DMS79 (cell line): Measurements from ENCODE around the gene LDLRAD3.
A peak's percentile ranks its signal among the peaks of the same experiment; 100 is the strongest.

Experiments
- DNase-seq: peaks from one replicate; lab custom pipeline; 2025; lab: John Stamatoyannopoulos, UW

Gene LDLRAD3

DNA sequence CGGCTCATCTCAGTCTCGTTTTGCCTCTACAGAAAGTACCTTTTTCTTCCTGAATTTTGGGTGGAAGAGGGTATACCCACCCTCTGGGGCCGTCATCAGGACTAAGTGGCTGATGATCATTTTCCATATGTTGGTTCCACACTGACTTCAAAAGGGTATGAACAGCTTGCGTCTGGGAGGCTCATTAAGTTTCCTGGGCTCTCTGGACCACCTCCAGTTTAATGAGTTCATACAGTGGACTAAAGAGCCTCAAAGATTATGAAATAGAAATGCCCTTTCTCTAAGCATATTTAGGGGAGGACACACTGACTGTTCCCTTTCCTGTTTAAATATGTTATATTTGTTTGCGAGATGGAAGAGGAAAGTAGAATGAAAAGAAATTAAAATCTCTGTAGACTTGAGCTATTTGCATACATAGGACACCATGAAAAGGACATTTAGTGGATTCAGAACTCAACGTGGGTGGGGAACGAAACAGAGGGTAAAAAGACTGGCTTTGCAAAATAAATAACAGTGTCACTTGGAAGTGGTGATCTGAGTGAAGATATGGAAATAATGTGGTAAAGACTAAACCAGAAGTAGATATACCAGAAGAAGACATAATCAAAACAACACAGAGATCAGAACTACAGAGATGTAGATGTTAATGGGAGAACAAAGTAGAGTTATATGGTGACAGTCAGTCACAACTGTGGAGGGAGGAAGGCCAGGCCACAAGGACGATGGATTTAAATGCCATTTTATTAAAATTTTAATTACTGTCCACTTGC lies 18.7 kb downstream of the LDLRAD3 start:
- no peak for DNase-seq

DNA sequence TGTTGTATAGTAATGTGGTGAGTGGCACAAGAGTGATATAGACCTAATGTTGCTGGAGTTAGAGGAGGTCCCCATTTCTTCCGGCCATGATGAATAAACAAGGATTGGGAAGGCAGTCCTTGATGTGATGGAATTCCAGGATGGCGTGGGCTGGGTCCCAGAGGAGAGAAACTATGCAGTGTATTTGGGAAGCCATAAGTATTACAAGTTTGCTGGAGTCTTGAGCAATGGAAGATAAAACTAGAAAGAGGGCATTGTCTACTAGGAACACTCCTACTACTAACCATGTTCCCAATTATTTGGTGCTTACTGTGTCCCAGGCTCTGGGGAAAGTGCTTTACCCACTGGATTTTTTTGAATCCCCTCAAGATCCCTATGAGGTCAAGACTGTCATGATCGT lies 20.0 kb downstream of the LDLRAD3 start:
- DNase-seq, result no peak

DNA sequence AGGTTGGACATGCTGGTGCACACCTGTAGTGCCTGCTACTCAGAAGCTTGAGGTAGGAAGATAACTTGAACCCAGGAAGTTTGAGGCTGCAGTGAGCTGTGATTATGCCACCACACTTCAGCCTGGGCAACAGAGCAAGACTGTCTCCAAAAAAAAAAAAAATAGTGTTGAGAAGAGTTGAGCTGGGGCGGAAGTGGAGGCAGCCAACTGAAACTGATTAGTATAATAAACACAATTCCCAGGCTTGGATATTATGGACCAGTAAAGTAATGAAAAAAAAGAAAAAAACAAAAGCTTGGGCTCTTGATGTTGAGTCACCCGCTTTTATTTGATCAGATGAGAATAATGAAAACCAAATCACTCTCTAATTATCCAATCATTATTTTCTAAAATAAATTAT lies 21.0 kb downstream of the LDLRAD3 start:
- no peak for DNase-seq

DNA sequence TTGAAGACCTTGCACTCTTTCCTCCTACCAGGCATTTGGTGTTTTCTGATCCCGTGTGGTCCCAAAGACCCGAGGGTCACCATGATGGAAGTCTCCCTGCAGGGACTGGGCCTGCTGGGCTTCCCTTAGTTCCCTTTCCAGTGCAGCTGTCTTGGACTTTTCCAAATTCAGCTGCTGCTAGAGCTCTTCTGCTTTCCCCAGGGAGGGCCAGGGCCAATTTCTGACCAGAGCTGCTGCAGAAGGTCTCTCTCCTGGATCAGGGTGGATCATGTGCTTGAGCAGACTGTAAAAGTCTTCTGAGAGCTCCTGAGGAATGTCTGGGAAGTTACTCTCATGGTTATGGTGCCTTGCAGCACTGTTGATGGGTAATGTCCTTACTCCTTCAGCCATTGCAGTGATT lies 23.2 kb downstream of the LDLRAD3 start:
- no peak for DNase-seq

DNA sequence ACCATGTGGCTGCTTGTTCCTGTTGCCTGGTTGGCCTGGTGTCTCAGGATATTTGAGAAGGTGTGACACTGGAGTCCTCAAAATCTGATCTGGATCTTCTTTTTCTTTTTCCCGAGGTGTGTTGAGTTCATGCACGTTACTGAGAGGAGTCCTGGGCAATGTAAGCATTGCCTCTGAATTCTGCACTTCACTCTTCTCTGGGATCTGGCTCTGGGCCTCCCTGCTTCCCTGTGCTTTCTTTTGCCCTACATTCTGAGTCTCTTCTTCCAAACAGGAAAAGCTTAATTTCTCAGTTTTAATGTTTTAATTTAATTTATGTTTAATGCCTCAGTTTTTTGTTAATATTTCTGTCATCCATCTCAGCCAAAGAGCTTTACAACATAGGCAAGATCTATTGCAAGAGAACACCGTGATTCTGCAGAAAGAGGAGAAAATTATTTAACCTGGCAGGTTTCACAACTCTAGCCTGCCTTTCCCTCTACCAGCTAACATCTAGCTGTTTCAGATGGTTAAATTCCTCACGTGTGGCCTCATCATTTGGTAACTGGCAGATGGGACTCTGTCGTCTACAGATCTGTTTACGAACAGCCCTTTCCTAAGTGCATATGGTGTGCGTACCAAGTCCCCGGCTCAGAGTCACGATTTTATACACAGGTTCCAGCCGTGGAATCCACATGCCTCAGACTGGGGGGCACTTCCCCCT lies 24.7 kb downstream of the LDLRAD3 start:
- DNase-seq, result no peak

DNA sequence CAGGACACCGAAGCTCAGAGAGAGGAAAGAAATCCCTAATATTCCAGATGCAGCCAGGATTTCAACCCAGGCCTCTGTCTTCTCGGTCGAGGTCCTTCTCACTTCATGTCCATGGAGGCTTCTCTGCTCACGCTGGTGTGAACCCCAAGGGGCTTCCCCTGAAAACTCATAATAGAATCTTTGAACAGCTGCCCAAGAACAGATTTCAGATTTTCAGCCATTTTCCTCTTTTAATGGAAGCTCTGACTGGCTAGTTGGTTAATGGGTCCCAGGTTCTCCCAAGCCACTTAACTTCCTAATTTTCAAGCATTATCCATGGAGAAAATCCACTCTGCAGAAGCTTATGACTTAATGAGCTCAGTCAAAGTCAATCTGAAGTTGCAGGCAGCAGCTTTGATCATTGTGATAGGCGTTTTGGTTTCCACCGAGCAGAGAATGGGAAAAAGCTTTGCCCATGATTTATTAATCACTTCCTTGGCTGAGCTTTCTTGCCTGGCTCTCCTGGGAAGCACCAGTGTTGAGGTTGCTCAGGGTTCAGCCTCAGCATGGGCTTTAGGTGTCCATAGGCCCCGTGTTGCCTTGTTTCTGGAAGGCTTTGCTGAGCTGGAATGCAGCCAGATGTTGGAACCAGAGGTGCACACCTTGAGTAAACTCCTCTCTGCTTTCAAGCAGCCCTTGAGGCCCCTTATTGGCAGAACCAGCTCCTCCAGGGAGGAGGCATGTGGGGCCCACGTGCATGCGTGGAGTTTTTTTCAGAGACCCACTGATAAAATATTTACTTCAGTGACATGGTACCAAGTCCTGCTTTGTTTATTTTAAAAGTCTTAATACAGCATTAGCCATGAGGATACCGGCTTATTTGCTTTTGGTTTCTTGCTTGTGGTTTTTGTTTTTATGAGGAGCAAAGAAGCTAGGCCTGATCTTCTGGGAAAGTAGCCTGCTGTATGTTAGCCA lies 25.5 kb downstream of the LDLRAD3 start:
- peak; percentile 85 for DNase-seq

DNA sequence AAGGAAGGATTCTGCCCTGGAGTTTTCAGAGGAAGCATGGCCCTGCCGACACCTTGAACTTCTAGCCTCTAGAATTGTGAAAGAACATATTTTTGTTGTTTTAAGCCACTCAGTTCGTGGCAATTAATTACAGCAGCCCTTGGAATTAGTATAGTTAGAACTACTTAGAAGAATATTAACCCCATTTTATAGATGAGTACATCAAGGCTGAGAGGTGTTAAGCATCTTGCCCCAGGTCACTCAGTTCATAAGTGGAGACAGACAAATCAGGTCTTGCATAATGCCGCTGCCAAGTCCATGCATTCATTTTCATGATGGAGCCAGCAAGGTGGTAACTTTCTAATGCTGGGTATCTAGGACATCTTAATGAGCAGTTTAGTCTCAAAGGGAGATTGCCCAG lies 26.6 kb downstream of the LDLRAD3 start:
- no peak for DNase-seq

DNA sequence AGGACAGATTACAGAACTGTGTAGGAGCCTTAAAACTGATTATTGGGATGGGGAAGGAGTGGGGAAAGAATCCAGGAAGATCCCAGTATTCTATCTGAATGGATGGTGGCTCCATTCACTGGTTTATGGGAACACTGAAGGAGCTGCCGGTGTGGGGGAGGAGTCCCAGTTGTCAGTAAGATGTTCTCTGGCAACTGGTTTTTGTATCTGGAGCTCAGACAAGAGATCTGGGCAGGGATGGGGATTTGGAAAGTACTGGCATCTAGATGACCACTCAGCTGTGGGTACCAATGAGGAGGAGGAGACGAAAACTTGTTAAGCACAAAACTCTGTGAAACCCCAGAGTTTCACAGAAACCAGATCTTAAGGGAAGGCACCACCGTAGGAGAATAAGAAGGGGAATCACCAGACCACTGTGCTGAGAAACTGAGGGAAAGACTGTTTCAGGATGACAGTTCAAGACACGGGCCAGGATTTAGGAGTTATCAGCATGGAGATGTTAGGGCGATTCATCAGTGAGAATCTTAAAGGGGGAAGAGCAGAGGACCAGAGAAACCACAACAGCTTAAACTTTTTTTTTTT lies 28.1 kb downstream of the LDLRAD3 start:
- DNase-seq, result no peak

DNA sequence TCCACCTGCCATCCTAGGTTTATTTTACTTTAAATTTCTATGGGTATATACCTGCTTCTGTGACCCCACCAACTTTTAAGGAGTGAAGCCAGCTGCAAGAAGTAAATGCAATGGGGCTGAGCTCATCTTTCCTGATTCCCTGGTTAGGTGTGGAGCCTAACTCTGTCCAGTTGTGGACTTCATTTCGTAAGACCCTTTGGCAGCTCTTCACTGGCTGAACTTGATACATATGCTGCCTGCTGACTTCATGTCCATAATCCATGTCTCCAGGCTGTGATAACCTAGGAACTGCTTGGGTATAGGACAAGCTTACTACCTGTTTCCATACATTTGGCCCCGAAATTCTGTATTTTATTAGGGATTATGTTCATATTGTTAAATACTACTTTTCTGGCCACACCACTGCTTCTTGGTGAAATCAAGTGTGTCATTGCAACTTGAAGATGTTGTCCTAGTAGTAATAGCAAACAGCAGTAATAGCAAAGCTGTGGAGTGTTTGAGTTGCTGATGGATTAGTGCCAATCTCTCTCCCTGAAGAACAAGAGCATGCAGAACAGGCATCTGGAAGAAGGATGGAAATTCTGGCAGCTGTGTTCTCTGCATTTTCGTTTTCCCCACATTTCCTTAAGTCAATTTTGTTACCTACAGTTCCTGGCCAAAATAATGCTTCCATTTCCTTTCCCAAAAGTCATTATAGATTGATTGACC lies 31.2 kb downstream of the LDLRAD3 start:
- DNase-seq, result peak; percentile 88

DNA sequence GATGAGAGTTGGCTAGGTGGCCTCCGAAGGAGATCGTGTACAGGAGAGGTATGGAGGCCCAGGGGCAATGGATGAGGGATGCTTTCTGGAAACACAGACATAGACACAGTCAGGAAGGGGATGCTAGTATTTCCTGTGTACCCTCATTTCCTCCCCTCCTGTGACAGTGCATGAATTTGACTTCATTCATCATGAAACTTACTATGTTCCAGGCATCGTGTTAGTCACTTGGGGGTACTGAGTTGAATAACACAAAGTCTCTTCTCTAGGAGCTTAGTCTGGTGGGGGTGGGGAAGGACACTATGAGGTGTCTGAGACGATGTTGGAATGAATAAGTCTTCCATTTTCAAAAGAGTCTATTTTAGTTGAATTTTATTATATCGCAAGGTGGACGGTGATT lies 32.6 kb downstream of the LDLRAD3 start:
- DNase-seq, result no peak

DNA sequence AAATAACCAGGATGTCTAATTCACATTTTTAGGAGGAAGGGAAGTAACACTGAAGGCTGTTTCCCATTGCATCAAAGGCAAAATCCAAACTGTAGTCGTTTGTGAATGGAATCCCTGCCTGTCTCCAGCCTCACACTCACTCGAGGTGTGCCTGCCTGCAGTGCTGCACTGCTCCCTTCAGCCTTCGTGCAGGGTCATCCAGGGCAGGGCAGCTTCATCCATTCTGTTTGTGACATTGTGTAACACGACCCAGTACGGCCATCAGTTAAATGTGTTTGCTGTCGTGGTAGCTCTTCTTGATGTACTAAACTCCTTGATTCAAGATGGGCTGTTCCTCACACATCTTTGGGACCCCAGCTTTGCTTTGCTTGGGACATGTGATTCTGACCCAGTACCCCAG lies 34.3 kb downstream of the LDLRAD3 start:
- DNase-seq, result no peak

DNA sequence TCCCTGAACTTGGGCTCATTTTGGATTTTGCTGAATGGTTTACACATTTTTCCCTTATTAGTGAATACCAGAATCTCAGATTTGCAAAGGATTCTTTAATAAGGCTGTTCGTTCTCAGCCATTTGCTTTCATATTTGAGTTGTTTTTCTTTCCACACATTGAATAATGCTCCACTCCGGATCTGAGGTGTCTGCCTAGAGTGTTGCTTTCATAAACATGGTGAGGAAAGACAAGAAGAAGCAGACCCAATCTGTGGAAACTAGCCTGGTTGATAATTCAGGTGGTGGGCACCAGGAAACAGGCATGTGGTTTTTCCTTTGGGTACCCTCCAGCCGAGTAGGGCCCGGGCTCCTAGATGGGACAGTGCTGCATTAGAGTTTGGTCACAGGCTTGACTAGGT lies 35.0 kb downstream of the LDLRAD3 start:
- no peak for DNase-seq

DNA sequence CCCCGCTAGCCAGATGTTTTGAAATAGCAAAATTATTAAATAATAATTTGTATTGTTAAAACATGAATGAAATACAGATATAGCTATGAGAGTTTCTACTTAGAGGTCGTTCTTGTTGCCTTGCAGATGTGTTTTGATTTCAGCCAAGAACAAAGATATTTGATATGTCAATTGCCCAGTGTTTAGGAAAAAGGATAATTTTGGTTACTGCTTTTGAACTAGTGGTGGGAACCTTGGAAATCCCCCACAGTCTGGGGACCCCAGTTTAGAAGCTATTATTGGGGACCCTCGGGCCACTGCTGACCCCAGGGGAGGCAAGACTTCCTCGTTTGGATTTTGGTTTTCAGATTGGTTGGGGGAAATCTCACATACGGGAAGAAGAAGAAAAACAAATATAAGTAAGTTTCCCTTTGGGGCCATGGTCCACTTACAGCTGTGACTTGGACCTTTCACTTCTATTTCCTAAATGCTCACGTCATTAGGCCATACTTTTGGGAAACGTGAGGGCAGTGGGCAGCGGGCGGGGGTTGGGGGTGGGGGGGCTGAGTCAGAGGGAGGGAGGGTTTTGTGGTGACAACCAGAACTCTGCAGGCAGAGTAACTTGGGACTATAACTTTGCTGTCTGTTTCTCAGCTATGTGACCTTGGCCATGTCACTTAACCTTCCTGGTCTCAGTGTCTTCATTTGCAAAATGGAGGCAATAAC lies 37.0 kb downstream of the LDLRAD3 start:
- DNase-seq, result no peak

DNA sequence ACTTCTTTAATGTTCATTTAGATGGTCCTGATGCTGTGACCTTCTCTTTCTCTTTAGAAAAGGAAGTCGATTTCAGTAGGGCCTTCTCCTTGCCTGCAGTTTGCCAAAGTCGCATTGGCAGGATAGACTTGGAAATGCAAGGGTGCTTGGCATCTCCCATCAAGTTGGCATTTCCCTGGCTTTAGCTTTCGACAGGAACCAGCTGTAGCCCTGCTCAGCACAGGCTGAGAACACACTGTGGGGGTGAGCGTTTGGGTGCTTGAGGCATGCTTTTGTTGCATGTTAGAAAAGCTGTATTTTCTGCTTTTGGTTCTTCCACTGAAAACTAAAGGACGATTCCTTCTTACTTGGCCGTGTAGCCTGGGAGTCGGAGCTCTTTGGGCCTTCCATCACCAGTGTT lies 37.7 kb downstream of the LDLRAD3 start:
- DNase-seq, result no peak

DNA sequence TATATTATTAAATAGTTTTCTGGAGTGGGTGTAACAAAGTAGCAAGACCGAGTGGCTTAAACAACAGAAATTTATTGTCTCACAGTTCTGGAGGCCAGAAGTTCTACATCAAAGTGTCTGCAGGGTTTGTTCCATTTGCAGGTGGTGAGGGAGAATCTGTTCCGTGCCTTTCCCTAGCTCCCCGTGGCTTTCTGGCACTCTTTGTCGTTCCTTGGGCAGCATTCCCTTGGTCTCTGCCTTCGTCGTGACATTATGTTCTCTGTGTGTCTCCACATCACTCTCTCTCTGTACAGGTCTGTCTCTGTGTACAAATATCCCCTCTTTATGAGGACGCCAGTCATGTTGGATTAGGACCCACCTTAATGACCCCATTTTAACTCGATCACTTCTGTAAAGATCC lies 38.2 kb downstream of the LDLRAD3 start:
- DNase-seq, result no peak

DNA sequence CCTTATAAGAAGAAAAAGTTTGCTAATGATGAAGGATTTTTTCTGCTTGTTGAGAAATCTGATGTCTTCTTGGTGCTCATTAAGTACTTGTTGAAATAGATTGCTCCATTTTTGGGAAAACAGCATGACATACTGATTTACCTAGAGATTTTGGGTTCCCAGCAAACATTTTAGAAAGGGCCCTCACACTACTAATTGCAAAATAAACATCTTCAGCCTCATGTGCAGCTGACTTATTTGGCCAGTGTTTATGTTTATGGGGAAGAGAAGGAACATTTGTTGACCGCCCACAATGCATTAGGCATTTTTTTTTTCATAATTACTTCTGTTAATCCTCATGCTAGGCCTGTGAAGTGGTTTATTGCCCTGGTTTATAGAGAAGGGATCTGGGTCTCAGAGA lies 40.1 kb downstream of the LDLRAD3 start:
- DNase-seq, result peak; percentile 31

DNA sequence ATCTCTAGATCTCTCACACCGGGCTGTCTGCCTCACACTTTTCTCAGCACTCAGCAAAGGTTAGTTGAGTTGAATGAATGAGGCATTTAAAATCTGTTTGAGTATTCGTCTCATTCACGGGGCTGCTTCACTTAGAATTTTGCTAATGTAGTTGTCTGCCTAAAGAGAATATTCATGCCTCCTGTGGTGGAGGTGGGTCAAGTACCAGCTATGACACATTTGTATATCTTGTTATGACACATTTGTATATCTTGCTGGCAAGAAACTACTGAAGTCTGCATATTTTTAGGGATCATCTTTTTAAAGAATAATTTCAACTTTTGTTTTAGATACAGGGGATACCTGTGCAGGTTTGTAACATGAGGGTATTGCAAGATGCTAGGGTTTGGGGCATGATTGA lies 43.1 kb downstream of the LDLRAD3 start:
- no peak for DNase-seq

DNA sequence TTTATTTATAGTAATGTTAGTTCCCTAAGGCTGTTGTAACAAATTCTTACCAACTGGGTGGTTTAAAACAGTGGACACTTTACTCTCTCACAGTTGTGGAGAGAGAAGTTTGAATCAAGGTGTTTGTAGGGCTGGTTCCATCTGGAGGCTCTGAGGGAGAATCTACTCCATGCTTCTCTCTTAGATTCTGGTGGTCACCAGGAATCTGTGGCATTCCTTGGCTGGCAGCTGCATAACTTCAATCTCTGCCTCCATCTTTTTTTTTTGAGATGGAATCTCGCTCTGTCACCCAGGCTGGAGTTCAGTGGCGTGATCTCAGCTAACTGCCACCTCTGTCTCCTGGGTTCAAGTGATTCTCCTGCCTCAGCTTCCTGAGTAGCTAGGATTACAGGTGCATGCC lies 46.3 kb downstream of the LDLRAD3 start:
- no peak for DNase-seq

DNA sequence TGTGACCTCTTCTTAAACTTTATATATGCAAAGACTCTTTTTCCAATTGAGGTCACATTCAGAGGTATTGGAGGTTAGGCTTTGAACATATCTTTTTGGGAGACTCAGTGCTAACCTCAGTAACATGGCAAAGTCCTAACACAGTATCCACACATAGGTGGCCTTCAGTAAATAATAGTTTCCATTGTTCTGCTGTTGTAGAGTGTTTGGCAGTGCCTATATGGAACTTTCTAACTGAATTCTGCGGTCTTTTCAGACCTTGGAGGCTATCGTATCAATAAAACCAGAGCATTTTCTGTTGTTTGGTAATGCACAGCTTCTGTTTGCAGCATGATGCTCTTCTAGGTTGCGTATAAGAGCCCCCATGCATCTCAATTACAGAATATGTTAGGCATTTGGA lies 47.0 kb downstream of the LDLRAD3 start:
- no peak for DNase-seq

DNA sequence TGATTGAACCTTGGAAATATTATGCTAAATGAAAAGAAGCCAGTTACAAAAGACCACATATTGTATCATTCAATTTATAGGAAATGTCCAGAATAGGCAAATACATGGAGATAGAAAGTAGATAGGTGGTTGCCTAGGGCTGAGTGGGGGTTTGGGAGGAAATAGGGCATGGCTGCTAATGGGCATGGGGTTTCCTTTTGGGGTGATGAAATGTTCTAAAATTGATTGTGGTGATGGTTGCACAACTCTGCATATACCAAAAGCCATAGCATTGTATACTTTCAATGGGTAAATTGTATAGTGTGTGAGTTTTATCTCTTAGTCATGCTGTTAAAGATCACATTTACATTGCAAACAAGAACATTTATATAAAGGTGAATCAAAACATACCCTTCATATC lies 48.7 kb downstream of the LDLRAD3 start:
- DNase-seq, result no peak

DNA sequence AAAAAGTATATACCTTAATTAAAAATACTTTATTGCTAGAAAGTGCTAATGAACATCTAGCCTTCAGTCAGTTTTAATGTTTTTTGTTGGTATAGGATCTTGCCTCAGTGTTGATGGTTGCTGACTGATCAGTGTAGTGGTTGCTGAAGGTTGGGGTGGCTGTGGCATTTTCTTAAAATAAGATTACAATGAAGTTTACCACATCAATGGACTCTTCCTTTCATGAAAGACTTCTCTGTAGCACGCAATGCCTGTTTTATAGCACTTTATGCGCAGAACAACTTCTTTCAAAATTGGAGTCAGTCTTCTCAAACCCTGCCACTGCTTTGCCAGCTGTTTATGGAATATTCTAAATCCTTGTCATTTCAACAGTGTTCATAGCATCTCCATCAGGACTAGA lies 50.6 kb downstream of the LDLRAD3 start:
- no peak for DNase-seq
